Activated CD8-positive, alpha-beta memory T cell treated with anti-CD3 and anti-CD28 coated beads, Interleukin-2, amount 10 ng/mL, durations not matched to agents 7 days and 5 days (primary cell): ENCODE measurements around the gene GLIS2. TPM values are rescaled to one million over a fixed set of nuclear protein-coding genes. Genes with fewer than 3 reads are reported as not detected.

Experiments
- ATAC-seq: fragments of 150-1000 bp; cut with Tn5 transposase; one replicate; pipeline ENCODE4 v1.10.0; 2021; ENCODE audit warnings: moderate library complexity
- CTCF ChIA-PET: fragments of 350-600 bp; sonication (Branson Sonifier 250); formaldehyde crosslinking; loops from one replicate; lab custom pipeline; 2021; ENCODE audit warnings: antibody characterized with exemption; lab: Charles Lee
- DNase-seq: peaks from one replicate; pipeline ENCODE4 v3.0.0-alpha.2; 2020
- H3K27ac Mint-ChIP-seq: one replicate; pipeline ENCODE4 v1.8.0; 2021; ENCODE audit warnings: mild to moderate bottlenecking, mixed read lengths
- H3K27me3 Mint-ChIP-seq: one replicate; pipeline ENCODE4 v1.8.0; 2021; ENCODE audit warnings: mixed read lengths
- H3K36me3 Mint-ChIP-seq: one replicate; pipeline ENCODE4 v1.8.0; 2021; ENCODE audit warnings: mild to moderate bottlenecking, mixed read lengths
- H3K4me1 Mint-ChIP-seq: one replicate; pipeline ENCODE4 v1.8.0; 2021; ENCODE audit warnings: mixed read lengths
- H3K4me3 Mint-ChIP-seq: one replicate; pipeline ENCODE4 v1.8.0; 2021; ENCODE audit warnings: mild to moderate bottlenecking, moderate library complexity, mixed read lengths
- H3K9me3 Mint-ChIP-seq: one replicate; pipeline ENCODE4 v1.8.0; 2022; ENCODE audit warnings: low read depth, mixed read lengths
- total RNA-seq, 2 experiments: library from RNA; stranded (reverse); gene quantifications; one replicate each; pipeline ENCODE4 v1.2.3, GENCODE V29; 2021

Gene GLIS2
- total RNA-seq, 2 experiments from 2014 or later: 0.55 to 0.63 TPM

GRCh38 chr16:4358236-4358635, 42.4 kb downstream of the GLIS2 start:
- DNase-seq (no peak), ATAC-seq (no peak)
- Mint-ChIP-seq H3K9me3 (no peaks in the 10 kb centered on the region), H3K4me3 (no peak overlapping the region), H3K36me3 (peaks cover 22% of the 10 kb centered on the region), H3K4me1 (no peaks in the 10 kb centered on the region), H3K27me3 (no peaks in the 10 kb centered on the region), H3K27ac (no peak overlapping the region)
- CTCF ChIA-PET: interaction anchor here (0.7 to 2.2 kb wide), 8 partner anchors 12 to 104 kb away, joined by 3 to 8 read pairs (median 3); no protein-coding TSS in a partner anchor

- no peaks in the 10 kb centered on the region for H3K4me1 Mint-ChIP-seq
- H3K27me3 Mint-ChIP-seq: no peaks in the 10 kb centered on the region
- DNase-seq (peak; percentile 74), ATAC-seq (peak; percentile 78)
- CTCF ChIA-PET: interaction anchor here (0.7 to 2.2 kb wide), 10 partner anchors 11 to 102 kb away, joined by 3 to 13 read pairs (median 3); no protein-coding TSS in a partner anchor
- no peak overlapping the region for H3K27ac Mint-ChIP-seq
- no peak overlapping the region for H3K4me3 Mint-ChIP-seq
- no peaks in the 10 kb centered on the region for H3K9me3 Mint-ChIP-seq
- H3K36me3 Mint-ChIP-seq: peaks cover 22% of the 10 kb centered on the region
These were observed 43.1 kb downstream of the GLIS2 start for GRCh38 chr16:4358831-4359561.

GRCh38 chr16:4359914-4360313, 44.0 kb downstream of the GLIS2 start:
- H3K9me3 Mint-ChIP-seq: no peaks in the 10 kb centered on the region
- no peak overlapping the region for H3K27ac Mint-ChIP-seq
- H3K36me3 Mint-ChIP-seq: peaks cover 20% of the 10 kb centered on the region
- no peaks in the 10 kb centered on the region for H3K4me1 Mint-ChIP-seq
- CTCF ChIA-PET: interaction anchor here (0.9 to 2.2 kb wide), 5 partner anchors 10 to 101 kb away, joined by 3 to 13 read pairs (median 8); no protein-coding TSS in a partner anchor
- no peak for DNase-seq
- H3K27me3 Mint-ChIP-seq: no peaks in the 10 kb centered on the region
- ATAC-seq: no peak
- H3K4me3 Mint-ChIP-seq: no peak overlapping the region

GRCh38 chr16:4360538-4361021, 44.7 kb downstream of the GLIS2 start:
- no peak overlapping the region for H3K4me3 Mint-ChIP-seq
- peak; percentile 31 for ATAC-seq
- CTCF ChIA-PET: interaction anchor here (1.1 to 1.8 kb wide), 2 partner anchors 41 to 42 kb away, joined by 3 to 13 read pairs; no protein-coding TSS in a partner anchor

GRCh38 chr16:4361033-4361943, 45.4 kb downstream of the GLIS2 start:
- no peaks in the 10 kb centered on the region for H3K4me1 Mint-ChIP-seq
- no peak for ATAC-seq
- H3K4me3 Mint-ChIP-seq: no peak overlapping the region
- DNase-seq: no peak
- no peaks in the 10 kb centered on the region for H3K9me3 Mint-ChIP-seq
- H3K27me3 Mint-ChIP-seq: no peaks in the 10 kb centered on the region
- peaks cover 21% of the 10 kb centered on the region for H3K36me3 Mint-ChIP-seq
- CTCF ChIA-PET: interaction anchor here (1.0 to 1.6 kb wide), 3 partner anchors 10 to 41 kb away, joined by 3 to 4 read pairs (median 3); no protein-coding TSS in a partner anchor
- no peak overlapping the region for H3K27ac Mint-ChIP-seq

More at GRCh38 chr16:4360538-4361021, 44.7 kb downstream of the GLIS2 start:
- no peaks in the 10 kb centered on the region for H3K27me3 Mint-ChIP-seq
- DNase-seq: no peak
- peaks cover 20% of the 10 kb centered on the region for H3K36me3 Mint-ChIP-seq
- no peaks in the 10 kb centered on the region for H3K9me3 Mint-ChIP-seq
- H3K4me1 Mint-ChIP-seq: no peaks in the 10 kb centered on the region
- H3K27ac Mint-ChIP-seq: no peak overlapping the region

- no peaks in the 10 kb centered on the region for H3K4me1 Mint-ChIP-seq
- H3K27ac Mint-ChIP-seq: no peak overlapping the region
- no peaks in the 10 kb centered on the region for H3K9me3 Mint-ChIP-seq
- H3K4me3 Mint-ChIP-seq: no peak overlapping the region
- DNase-seq: no peak
- peaks cover 21% of the 10 kb centered on the region for H3K36me3 Mint-ChIP-seq
- ATAC-seq: no peak
- CTCF ChIA-PET: interaction anchor here (1.0 to 1.6 kb wide), 3 partner anchors 10 to 41 kb away, joined by 3 to 4 read pairs (median 3); no protein-coding TSS in a partner anchor
- H3K27me3 Mint-ChIP-seq: no peaks in the 10 kb centered on the region
These were observed 46.1 kb downstream of the GLIS2 start for GRCh38 chr16:4361944-4362311.

- DNase-seq (no peak), ATAC-seq (no peak)
- Mint-ChIP-seq H3K4me1 (no peaks in the 10 kb centered on the region), H3K9me3 (no peaks in the 10 kb centered on the region), H3K4me3 (no peak overlapping the region), H3K27ac (no peak overlapping the region), H3K27me3 (no peaks in the 10 kb centered on the region), H3K36me3 (peaks cover 22% of the 10 kb centered on the region)
- CTCF ChIA-PET: interaction anchor here (1.0 to 1.6 kb wide), 2 partner anchors 11 to 40 kb away, joined by 3 to 4 read pairs; no protein-coding TSS in a partner anchor
These were observed 46.7 kb downstream of the GLIS2 start for GRCh38 chr16:4362476-4363135.

GRCh38 chr16:4364196-4365013, 48.5 kb downstream of the GLIS2 start:
- Mint-ChIP-seq H3K4me1 (no peaks in the 10 kb centered on the region), H3K36me3 (peaks cover 18% of the 10 kb centered on the region), H3K4me3 (no peak overlapping the region), H3K27me3 (no peaks in the 10 kb centered on the region), H3K9me3 (no peaks in the 10 kb centered on the region), H3K27ac (no peak overlapping the region)
- CTCF ChIA-PET: interaction anchor here (0.6 to 0.7 kb wide), 2 partner anchors 38 to 39 kb away, joined by 3 to 4 read pairs; no protein-coding TSS in a partner anchor
- no peak for DNase-seq
- no peak for ATAC-seq

GRCh38 chr16:4365014-4365406, 49.1 kb downstream of the GLIS2 start:
- Mint-ChIP-seq H3K4me1 (no peaks in the 10 kb centered on the region), H3K9me3 (no peaks in the 10 kb centered on the region), H3K27ac (no peak overlapping the region), H3K27me3 (no peaks in the 10 kb centered on the region), H3K36me3 (peaks cover 18% of the 10 kb centered on the region), H3K4me3 (no peak overlapping the region)
- CTCF ChIA-PET: interaction anchor here (0.5 to 1.1 kb wide), 3 partner anchors 39 to 113 kb away, joined by 3 to 4 read pairs (median 3); no protein-coding TSS in a partner anchor
- DNase-seq: no peak
- ATAC-seq: no peak

GRCh38 chr16:4365615-4366014, 49.7 kb downstream of the GLIS2 start:
- CTCF ChIA-PET: interaction anchor here (0.5 to 1.1 kb wide), 2 partner anchors 38 to 114 kb away, joined by 3 read pairs; no protein-coding TSS in a partner anchor
- H3K4me1 Mint-ChIP-seq: no peaks in the 10 kb centered on the region
- H3K27ac Mint-ChIP-seq: no peak overlapping the region
- H3K9me3 Mint-ChIP-seq: no peaks in the 10 kb centered on the region
- H3K27me3 Mint-ChIP-seq: no peaks in the 10 kb centered on the region
- H3K36me3 Mint-ChIP-seq: peaks cover 18% of the 10 kb centered on the region
- DNase-seq (no peak), ATAC-seq (no peak)
- H3K4me3 Mint-ChIP-seq: no peak overlapping the region

- Mint-ChIP-seq H3K36me3 (peaks cover 16% of the 10 kb centered on the region), H3K27ac (no peak overlapping the region), H3K4me3 (no peak overlapping the region), H3K4me1 (no peaks in the 10 kb centered on the region), H3K9me3 (no peaks in the 10 kb centered on the region), H3K27me3 (no peaks in the 10 kb centered on the region)
- CTCF ChIA-PET: interaction anchor here (1.1 to 1.4 kb wide), 3 partner anchors 36 to 77 kb away, joined by 3 read pairs; no protein-coding TSS in a partner anchor
- DNase-seq: no peak
- no peak for ATAC-seq
These were observed 50.1 kb downstream of the GLIS2 start for GRCh38 chr16:4366016-4366415.
